ENCODE measurements around the gene RUFY2. TPM values are rescaled to one million over a fixed set of nuclear protein-coding genes. Genes with fewer than 3 reads are reported as not detected.

The RUFY2 gene
- total and polyA plus RNA-seq, 2 donors from 2014 or later: 7.4 to 27.5 TPM

DNA sequence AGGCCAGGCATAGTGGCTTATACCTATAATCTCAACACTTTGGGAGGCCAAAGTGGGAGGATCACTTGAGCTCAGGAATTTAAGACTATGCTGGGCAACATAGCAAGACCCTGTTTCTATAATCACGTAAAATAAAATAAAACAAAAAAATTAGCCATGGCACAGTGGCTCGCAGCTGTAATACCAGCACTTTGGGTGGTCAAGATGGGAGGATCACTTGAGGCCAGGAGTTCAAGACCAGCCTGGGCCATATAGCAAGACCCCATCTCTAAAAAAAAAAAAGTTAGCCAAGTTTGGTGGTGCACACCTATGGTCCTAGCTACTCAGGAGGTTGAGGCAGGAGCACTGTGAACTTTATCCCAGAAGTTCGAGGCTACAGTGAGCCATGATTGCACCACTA, 33.8 kb upstream of the RUFY2 start:
- Histone ChIP-seq H3K4me1 (ENCODE audit: control insufficient read depth in 2 of 3, insufficient read depth in 2 of 3, low read depth in 1 of 3, low read length in 3 of 3) (no peaks in the 10 kb centered on the region), H3K36me3 (ENCODE audit: control insufficient read depth in 2 of 3, insufficient read depth in 3 of 3, low read length in 3 of 3) (peaks cover 0 to 3% (median 0%) of the 10 kb centered on the region in 3 donors), H3K4me3 (ENCODE audit: low read length in 3 of 3) (no peak overlapping the region), H3K27ac (ENCODE audit: low read depth in 2 of 2, low read length in 2 of 2) (no peak overlapping the region), H3K9ac (ENCODE audit: low read length in 3 of 3) (no peak overlapping the region), H3K27me3 (ENCODE audit: control insufficient read depth, insufficient read depth, low read length) (no peaks in the 10 kb centered on the region), H3K9me3 (ENCODE audit: control insufficient read depth in 2 of 3, insufficient read depth in 1 of 3, low read length in 3 of 3) (no peaks in the 10 kb centered on the region)
- intact Hi-C loops (cut with DNase I): no loop called here
- TF ChIP-seq, protein P1, sequence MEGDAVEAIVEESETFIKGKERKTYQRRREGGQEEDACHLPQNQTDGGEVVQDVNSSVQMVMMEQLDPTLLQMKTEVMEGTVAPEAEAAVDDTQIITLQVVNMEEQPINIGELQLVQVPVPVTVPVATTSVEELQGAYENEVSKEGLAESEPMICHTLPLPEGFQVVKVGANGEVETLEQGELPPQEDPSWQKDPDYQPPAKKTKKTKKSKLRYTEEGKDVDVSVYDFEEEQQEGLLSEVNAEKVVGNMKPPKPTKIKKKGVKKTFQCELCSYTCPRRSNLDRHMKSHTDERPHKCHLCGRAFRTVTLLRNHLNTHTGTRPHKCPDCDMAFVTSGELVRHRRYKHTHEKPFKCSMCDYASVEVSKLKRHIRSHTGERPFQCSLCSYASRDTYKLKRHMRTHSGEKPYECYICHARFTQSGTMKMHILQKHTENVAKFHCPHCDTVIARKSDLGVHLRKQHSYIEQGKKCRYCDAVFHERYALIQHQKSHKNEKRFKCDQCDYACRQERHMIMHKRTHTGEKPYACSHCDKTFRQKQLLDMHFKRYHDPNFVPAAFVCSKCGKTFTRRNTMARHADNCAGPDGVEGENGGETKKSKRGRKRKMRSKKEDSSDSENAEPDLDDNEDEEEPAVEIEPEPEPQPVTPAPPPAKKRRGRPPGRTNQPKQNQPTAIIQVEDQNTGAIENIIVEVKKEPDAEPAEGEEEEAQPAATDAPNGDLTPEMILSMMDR (IDR thresholded peaks at IDR 0.05; ENCODE audit: borderline replicate concordance, extremely low read depth, insufficient read depth): no peak
- DNase-seq: no peak
- no peak for FAIRE-seq

DNA sequence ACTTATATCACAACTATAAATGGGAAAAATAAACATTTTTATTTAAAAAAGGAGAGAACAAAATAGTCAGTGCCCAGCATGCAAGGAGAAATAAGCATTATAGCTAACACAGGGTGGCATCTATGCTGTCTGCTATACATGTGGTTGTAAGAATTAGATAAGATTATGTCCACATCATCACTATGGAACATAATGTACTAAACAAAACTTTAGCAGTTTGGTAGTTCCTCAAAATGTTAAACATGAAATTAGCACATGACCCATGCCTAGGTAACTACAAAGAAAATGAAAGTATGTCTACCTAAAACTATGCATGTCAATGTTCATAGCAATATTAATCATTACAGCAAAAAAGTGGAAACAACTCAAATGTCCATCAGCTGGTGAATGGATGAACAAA, 28.7 kb upstream of the RUFY2 start:
- H3K9ac ChIP-seq (ENCODE audit: low read length in 3 of 3): no peak overlapping the region
- intact Hi-C loops (cut with DNase I): no loop called here
- TF ChIP-seq, protein P1 (IDR thresholded peaks at IDR 0.05; ENCODE audit: borderline replicate concordance, extremely low read depth, insufficient read depth): no peak
- no peaks in the 10 kb centered on the region for H3K4me1 ChIP-seq (ENCODE audit: control insufficient read depth in 2 of 3, insufficient read depth in 2 of 3, low read depth in 1 of 3, low read length in 3 of 3)
- H3K4me3 ChIP-seq (ENCODE audit: low read length in 3 of 3): no peak overlapping the region
- H3K36me3 ChIP-seq (ENCODE audit: control insufficient read depth in 2 of 3, insufficient read depth in 3 of 3, low read length in 3 of 3): peaks cover 0 to 3% (median 0%) of the 10 kb centered on the region in 3 donors
- H3K9me3 ChIP-seq (ENCODE audit: control insufficient read depth in 2 of 3, insufficient read depth in 1 of 3, low read length in 3 of 3): no peaks in the 10 kb centered on the region
- H3K27ac ChIP-seq (ENCODE audit: low read depth in 2 of 2, low read length in 2 of 2): no peak overlapping the region
- DNase-seq (no peak), FAIRE-seq (no peak)
- no peaks in the 10 kb centered on the region for H3K27me3 ChIP-seq (ENCODE audit: control insufficient read depth, insufficient read depth, low read length)

DNA sequence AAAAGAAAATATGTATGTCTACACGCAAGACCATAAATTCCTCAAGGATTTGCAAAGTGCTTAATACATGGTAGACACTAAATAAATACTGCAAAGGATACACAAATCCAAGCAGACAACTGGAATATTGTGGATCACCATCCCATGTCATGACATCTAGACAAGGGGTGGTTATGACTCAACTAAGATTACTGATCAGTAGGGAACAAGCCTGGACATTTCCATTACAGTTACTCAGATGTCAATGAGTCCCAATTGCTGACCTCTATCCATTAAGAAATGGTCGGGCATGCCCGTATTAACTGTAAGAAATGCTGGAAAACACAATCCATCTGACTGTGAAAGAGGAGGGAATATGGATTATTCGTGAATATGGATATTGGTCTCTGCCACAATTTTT, 27.6 kb upstream of the RUFY2 start:
- Histone ChIP-seq H3K4me1 (ENCODE audit: control insufficient read depth in 2 of 3, insufficient read depth in 2 of 3, low read depth in 1 of 3, low read length in 3 of 3) (no peaks in the 10 kb centered on the region), H3K4me3 (ENCODE audit: low read length in 3 of 3) (no peak overlapping the region), H3K9ac (ENCODE audit: low read length in 3 of 3) (no peak overlapping the region), H3K9me3 (ENCODE audit: control insufficient read depth in 2 of 3, insufficient read depth in 1 of 3, low read length in 3 of 3) (no peaks in the 10 kb centered on the region), H3K27ac (ENCODE audit: low read depth in 2 of 2, low read length in 2 of 2) (no peak overlapping the region), H3K27me3 (ENCODE audit: control insufficient read depth, insufficient read depth, low read length) (no peaks in the 10 kb centered on the region), H3K36me3 (ENCODE audit: control insufficient read depth in 2 of 3, insufficient read depth in 3 of 3, low read length in 3 of 3) (peaks cover 0 to 3% (median 0%) of the 10 kb centered on the region in 3 donors)
- TF ChIP-seq, protein P1 (IDR thresholded peaks at IDR 0.05; ENCODE audit: borderline replicate concordance, extremely low read depth, insufficient read depth): no peak
- no peak for FAIRE-seq
- intact Hi-C loops (cut with DNase I): no loop called here
- no peak for DNase-seq

Data from kidney (tissue), 14 donors.